AG08395 (cell line): Measurements from ENCODE around the gene CEPT1.
A peak's percentile ranks its signal among the peaks of the same experiment; 100 is the strongest.
"Not testable (repeated sequence)": the region's sequence is repeated elsewhere in the genome, so short reads cannot be mapped to it uniquely, and the experiment has no call there.

Experiments
- DNase-seq: peaks from one replicate; pipeline ENCODE4 v3.0.0; 2012; ENCODE audit warnings: mixed read lengths, low spot score

Gene CEPT1

DNA sequence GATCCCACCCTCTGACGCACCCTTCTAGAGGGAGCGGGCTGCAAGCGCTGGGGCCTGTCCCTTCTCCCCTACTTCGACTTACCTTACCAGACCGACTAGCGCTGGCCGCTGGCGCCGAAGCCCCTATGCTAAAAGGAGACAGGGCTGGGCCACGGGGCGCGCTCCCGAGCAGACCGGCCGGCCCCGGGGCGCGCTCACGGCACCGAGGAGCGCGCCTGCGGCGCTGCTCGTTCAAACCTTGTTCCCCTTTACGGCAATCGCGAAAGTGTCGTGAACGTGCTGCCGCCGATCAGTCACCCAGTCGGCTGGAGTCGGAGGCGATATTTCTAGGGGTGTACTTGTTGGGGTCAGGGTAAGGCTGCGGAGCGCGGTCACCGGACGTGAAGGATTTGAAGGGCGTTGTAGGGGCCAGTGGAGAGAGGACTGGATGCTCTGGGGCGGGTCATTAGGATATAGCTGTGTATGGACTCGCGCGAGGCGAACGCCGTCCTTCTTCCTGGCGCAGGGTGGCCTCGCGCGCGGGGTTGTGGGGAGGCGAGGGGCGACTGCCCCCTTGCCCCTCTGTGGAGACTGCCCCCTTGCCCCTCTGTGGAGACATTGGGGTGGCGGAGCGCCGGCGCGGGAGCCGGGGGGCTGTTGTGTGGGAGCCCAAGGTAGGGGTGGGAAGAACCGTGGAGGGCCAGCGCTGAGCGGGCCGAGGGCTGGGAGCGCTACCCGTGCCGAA, at the start of gene CEPT1, which contains the start of gene DRAM2:
CEPT1 (plus strand) TSS at position 268 of the 724 bp plus-strand sequence. CDS start 7,492 bp downstream, outside the sequence.
DRAM2 (minus strand) TSS at position 138 of the 724 bp plus-strand sequence. CDS start 8,539 bp downstream, outside the sequence.
- peak; percentile 93 for DNase-seq

GRCh38 chr1:111095421-111095820, 44.6 kb upstream of the CEPT1 start:
- not testable (repeated sequence) for DNase-seq

GRCh38 chr1:111097356-111098099, 42.5 kb upstream of the CEPT1 start:
- no peak for DNase-seq

GRCh38 chr1:111099289-111099688, 40.7 kb upstream of the CEPT1 start:
- DNase-seq, result no peak

DNA sequence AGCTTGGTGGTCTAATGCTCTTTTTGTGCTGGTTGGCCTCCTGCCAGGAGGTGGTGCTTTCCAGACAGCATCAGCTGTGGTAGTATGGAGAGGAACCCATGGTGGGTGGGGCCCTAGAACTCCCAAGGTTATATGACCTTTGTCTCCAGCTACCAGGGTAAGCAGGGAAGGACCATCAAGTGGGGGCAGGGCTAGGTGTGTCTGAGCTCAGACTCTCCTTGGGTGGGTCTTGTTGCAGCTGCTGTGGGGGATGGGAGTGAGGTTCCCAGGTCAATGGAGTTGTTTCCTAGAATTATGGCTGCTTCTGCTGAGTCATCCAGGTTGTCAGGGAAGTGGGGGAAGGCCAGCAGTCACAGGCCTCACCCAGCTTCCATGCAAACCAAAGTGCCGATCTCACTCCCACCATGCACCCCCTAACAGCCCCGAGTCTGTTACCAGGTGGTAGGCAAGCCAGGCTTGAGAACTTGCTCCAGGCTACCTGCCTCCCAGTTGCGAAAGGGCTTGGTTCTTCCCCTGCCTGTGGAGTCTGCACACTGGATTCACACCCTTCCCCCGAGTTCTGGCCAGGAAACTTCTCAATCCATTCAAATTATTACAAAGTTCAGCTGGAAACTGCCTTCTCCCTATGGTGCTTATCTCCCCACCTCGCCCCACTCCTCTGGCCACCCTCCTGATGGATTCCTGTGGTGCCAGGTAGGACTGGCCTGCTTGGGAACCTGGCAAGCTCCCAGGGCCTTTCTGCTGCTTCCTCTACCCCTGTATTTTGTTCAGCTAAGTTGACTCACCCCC, 38.0 kb upstream of the CEPT1 start:
- DNase-seq, result no peak

DNA sequence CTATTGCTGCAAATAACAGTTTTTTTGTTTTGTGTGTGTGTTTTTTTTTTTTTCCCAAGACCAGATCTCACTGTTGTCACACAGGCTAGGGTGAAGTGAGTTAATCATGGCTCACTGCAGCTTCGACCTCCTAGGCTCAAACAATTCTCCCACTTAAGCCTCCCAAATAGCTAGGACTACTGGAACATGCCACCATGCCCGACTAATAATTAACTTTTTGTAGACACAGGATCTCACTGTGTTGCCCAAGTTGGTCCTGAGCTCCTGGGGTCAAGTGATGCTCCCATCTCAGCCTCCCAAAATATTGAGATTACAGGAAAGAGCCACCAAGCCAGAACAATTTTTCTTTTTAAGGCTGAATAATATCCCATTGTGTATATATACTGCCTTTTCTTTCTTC, 35.0 kb upstream of the CEPT1 start:
- no peak for DNase-seq

DNA sequence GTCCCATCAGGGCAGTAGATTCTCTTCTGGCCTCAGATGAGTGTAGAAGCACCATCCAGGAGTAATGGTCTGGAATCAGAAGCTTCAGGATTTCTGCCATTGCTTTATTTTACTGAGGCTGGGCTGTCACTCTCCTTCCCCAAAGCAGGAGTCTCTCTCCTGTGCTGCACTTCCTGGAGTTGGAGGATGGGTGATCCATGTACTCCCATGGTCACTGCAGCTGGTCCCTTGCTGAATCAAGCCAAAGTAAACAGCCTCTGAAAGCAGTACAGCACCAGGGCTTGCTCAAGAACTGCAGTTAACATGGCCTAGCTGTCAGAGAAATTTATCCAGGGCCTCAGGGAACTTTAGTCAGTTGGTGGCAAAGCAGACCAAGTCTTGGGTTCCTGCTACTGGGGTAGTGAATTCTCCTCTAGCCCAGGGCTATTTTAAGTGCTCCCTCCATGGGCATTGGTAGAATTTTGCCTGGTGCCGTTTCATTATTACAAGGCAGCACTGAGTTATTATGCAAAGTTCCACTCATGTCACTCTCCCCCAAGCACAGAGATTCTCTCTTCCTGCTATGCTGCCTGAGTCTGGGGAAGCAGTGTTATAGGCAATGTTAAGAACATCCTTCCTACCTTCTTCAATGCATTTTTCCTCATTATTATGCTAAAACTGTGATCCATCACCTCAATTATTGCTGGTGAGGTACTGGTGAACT, 29.7 kb upstream of the CEPT1 start:
- DNase-seq, result no peak

- no peak for DNase-seq
Measured at GRCh38 chr1:111116496-111116895, 23.5 kb upstream of the CEPT1 start.

- DNase-seq, result no peak
Measured at GRCh38 chr1:111126354-111126753, 13.7 kb upstream of the CEPT1 start.

- DNase-seq, result no peak
Measured at GRCh38 chr1:111127923-111128643, 11.9 kb upstream of the CEPT1 start.

DNA sequence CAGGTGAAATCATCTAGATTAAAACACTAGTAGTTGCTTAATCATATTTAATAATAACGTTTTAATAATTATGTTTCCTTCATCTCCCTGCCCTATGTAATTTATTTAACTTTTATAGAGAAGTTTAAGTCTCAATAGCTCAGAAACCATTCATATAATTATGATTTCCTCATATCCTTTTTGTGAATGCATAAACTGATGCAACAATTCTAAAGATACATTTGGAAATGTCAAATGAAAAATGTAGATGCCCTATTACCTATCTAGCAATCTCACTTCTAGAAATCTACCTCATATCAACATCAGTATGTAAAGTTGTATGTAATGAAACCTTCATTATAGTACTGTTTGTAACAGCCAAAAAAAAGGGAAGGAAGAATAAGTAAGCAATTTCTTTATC, 10.6 kb upstream of the CEPT1 start:
- no peak for DNase-seq

DNA sequence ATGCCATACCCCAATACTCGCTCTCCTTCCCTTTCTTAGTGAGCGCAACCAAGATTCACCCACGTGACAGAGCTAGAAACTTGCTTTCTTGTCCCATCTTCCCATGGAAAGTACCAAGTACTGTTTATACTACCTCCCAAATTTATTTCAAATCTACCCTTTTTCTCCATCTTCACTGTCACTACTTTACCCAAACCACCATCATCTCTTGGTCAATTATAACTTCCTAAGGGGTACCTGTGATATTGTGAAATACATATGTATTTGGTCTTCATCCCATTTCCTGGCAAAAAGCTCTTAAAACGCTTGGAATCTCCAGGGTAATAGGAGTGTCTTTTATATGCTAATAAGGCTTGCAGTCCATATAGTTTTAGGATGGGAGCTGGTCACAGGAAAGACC, 8.3 kb upstream of the CEPT1 start:
- DNase-seq, result no peak

DNA sequence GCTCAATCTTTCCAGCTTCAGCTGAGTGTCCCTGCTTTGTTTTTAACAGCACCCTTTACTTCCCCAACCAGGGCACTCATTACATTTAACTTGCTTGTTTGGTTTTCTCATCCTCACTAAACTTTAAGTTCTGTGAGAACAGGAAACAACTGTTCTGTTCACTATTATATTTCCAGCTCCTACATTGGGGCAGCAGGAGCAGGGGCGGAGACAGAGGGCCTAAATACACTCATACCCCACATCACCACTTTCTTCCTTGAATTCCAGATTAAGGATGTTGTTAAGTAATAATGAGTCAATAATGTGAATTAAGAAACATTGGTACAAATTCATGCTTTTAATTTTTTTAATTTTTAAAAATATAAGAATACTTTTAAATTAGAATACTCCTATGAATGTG, 6.2 kb upstream of the CEPT1 start:
- DNase-seq, result no peak

- peak; percentile 36 for DNase-seq
Measured at GRCh38 chr1:111139324-111139955, 583 bp upstream of the CEPT1 start.

- peak; percentile 82 for DNase-seq
Measured at GRCh38 chr1:111140680-111140967, 601 bp downstream of the CEPT1 start.

GRCh38 chr1:111141245-111142220, 1.5 kb downstream of the CEPT1 start:
- no peak for DNase-seq

DNA sequence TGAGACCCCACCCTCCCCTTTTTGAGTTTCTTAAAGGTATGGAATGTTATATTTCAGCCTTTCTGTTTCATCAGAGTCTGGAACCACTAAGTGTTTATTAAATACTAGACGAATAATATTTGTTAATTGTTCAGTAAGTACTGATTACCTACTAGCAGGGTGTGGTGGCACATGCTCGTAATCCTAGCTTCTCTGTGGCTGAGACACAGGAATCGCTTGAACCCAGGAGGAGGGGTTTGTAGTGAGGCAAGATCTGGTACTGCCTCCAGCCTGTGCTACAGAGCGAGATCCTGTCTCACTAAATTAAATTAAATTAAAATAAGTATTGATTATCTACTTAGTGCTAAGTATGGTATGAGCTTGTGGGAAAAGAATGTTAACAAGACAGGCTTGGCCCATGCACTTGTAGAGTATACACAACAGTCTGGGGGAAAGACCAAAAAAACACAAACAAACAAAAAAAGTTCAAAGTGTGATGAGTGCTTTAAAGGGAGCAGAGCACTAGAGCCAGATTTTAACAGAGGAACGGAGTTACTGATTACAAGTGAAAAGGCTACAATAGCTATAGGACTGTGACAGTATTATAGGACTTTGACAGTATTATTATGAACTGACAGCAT, 2.4 kb downstream of the CEPT1 start:
- DNase-seq, result no peak

GRCh38 chr1:111145542-111145941, 5.5 kb downstream of the CEPT1 start:
- no peak for DNase-seq
